Measurements from ENCODE around the gene MYO1A.
A peak's percentile ranks its signal among the peaks of the same experiment; 100 is the strongest.

The MYO1A gene

GRCh38 chr12:57012600-57013465, 37.1 kb downstream of the MYO1A start:
- no peak for DNase-seq

- DNase-seq, result no peak
Observed at GRCh38 chr12:57011438-57012424, 38.2 kb downstream of the MYO1A start.

DNA sequence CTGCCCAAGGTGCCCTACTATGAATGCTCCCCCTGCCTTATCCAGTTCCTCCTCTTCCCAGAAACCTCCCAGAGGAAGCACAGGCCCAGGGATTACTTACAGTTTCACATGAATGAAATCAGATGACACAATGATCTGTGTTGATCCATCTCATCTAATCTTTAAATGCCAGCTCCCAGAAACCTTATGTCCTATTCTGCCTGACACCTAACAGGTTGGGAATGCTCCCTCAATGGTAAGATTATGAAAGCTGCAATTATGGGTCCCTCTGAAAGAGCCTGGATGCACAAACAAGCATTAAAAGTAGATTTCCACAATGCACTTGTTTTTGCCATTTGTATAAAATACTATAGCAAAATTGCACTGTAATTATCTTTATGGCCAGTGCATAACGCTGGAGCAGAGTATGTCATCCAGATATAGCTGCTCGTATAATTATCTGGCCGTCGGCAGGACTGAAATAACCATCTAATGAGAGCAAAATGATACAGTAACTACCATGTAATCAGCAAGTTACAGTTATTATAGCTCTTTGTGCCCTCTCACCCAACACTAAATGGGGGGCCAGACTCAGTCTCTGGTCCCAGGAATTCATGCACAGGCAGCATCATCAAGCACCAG, 39.2 kb downstream of the MYO1A start:
- no peak for DNase-seq

- DNase-seq, result no peak
Observed at GRCh38 chr12:57009949-57010626, 39.8 kb downstream of the MYO1A start.

- DNase-seq, result no peak
Observed at GRCh38 chr12:57008178-57008577, 41.8 kb downstream of the MYO1A start.

- DNase-seq, result no peak
Observed at GRCh38 chr12:57006809-57007475, 43.0 kb downstream of the MYO1A start.

DNA sequence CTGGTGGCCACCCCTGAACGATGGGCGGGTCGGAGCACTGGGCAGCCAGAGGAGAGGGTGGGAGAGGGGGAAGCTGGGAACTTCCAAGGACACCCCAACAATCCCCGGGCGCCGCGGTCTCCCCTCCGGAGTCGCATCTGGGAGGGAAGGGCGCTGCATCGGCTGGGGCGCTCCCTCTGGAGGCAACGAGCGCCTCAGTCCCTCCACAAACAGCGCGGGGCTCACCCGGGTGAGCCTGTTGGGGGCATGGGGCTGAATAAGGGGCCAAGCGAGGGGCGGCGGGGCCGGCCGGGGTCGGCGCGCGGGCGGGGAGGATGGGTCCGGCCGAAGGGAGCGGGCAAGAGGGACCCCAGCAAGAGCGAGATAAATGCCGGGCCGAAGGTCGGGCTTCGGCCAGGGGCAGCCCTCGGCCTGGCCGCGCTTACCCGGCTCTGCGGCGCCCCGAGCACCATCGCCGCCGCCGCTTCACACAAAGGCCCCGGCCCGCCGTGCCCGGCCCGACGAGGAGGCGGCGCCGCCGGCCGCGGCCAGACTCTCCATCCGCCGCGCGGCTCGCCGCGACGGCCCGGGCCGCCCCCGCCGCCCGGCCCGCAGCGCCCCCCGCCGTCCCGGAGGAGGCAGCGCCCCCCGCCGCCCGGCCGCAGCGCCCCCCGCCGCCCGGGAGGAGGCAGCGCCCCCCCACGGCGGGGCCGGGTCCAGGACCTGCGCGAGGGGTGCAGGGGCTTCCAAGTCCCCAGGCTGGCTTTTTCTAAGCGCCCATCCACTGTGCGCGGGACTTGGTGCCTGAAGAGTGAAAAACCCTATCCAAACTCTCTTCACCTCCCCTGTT, 43.7 kb downstream of the MYO1A start, which contains the start of gene ZBTB39:
Gene ZBTB39 (minus strand): TSS at position 567 of the 829 bp plus-strand sequence. CDS start 1,629 bp downstream, outside the sequence.
- peak; percentile 68 for DNase-seq

DNA sequence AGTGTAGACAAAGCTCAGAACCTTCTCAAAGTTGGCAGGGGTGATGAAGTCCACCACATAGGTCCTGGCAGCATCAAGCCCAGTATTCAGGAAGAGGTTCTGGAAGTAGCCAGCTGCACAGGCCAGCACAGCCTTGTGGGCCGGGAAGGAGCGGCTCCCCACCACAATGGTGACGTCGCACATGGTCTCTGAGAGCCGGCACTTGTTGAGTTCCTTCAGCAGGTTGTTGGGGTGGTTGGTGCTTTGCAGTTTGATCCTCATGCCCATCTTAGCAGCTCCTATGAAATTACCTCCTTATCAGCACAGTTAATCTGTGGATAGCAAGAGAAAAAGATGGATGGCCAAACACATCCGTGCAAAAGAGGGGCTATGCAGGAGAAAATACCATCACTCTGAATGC, 45.3 kb downstream of the MYO1A start:
- no peak for DNase-seq

- DNase-seq, result no peak
Observed at GRCh38 chr12:57003395-57003794, 46.5 kb downstream of the MYO1A start.

DNA sequence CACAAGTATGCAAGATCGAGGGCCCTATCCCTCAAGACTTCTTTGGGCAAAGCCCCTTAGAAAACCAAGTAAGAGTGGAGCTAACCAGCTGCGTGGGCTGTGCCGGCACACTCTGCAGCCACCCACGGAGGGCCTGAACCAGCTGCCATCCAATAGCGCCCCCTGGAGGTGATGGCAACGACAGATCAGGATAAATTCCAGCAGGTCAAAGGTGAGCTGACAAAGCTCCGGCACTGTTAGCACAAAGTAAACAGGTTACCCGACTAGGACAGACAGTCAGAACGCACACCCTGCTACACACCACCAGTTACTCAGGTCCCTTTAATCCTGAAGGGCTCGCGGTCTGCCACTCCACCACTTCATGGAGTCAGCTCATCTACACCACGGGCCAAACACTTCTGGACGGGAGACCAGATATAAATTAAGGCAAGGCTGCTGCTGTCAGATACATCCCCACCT, 48.5 kb downstream of the MYO1A start:
- peak; percentile 62 for DNase-seq

DNA sequence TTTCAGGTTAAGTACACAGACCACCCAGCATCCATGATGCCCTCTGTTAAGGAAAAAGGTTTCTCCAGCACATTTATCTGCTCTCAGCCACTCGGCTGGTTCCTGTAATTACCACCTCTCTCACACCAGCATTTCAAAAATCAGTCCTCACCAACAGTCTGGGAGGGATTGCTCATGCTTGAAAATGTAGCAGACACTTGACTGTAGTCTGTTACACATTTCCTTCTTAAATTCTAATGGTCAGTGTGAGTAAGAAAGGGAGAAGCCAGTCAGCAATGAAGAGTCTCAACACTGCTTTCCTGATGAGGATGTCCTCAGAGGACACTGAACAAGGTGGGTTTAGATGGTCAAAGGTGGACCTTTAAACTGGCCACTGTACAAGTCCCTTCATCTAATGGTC, 49.5 kb downstream of the MYO1A start:
- no peak for DNase-seq

DNA sequence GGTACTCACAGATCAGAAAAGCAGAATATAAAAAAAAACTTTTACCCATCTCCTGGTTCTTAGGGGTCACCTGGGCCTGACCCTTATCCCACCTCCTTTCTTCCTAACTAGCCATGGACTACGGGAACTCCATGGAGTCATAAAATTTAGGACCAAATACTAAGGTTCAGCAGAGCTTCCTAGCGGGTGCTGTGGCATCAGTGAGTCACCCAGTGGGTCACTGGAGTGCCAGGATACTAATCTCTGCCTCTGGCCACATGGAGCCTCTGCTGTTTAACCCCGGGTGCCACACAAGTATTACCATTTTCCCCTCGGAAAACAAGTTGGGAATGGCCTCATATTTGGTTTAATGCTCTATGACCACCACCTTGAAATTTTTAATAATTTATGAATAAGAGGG, 50.5 kb downstream of the MYO1A start:
- no peak for DNase-seq

- DNase-seq, result no peak
Observed at GRCh38 chr12:56998981-56999380, 50.9 kb downstream of the MYO1A start.

GRCh38 chr12:56998316-56998715, 51.6 kb downstream of the MYO1A start:
- DNase-seq, result no peak

- DNase-seq, result no peak
Observed at GRCh38 chr12:56996793-56997545, 53.0 kb downstream of the MYO1A start.

DNA sequence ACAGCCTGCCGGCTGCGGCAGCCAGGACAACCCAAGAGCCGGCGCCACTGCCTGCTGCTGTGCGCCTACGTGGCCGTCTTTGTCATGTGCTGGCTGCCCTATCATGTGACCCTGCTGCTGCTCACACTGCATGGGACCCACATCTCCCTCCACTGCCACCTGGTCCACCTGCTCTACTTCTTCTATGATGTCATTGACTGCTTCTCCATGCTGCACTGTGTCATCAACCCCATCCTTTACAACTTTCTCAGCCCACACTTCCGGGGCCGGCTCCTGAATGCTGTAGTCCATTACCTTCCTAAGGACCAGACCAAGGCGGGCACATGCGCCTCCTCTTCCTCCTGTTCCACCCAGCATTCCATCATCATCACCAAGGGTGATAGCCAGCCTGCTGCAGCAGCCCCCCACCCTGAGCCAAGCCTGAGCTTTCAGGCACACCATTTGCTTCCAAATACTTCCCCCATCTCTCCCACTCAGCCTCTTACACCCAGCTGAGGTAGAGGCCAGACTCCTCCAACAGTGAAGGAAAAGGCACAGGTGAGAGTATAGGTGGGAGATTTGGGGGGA, 53.9 kb downstream of the MYO1A start:
- no peak for DNase-seq

DNA sequence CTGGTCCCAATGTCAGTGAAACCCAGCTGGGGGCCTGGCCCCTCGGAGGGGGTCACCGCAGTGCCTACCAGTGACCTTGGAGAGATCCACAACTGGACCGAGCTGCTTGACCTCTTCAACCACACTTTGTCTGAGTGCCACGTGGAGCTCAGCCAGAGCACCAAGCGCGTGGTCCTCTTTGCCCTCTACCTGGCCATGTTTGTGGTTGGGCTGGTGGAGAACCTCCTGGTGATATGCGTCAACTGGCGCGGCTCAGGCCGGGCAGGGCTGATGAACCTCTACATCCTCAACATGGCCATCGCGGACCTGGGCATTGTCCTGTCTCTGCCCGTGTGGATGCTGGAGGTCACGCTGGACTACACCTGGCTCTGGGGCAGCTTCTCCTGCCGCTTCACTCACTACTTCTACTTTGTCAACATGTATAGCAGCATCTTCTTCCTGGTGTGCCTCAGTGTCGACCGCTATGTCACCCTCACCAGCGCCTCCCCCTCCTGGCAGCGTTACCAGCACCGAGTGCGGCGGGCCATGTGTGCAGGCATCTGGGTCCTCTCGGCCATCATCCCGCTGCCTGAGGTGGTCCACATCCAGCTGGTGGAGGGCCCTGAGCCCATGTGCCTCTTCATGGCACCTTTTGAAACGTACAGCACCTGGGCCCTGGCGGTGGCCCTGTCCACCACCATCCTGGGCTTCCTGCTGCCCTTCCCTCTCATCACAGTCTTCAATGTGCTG, 54.6 kb downstream of the MYO1A start:
- no peak for DNase-seq

DNA sequence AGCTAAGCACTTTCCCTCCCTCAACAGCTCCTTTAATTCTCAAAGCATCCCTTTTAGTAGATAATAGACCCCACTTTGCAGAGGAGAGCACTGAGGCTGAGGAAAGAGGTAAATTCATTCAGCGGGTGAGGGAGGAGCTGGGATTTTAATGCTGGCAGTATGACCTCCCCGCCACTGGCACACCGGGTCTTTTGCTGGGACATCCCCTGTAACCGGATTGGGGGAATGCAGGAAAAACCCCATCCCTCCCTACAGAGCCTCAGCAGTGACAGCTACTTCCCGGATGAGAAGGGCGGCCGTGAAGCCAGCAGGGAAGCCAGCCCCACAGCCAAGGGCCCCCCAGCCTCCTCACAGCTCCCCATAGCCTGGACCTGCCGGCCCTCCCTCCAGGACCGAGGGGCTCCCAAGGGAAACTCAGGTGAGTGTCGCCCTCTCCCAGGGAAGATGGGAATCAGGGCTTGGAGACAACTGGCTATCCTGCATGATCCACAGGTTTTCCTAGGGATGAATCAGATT, 55.6 kb downstream of the MYO1A start:
- DNase-seq, result no peak

GRCh38 chr12:56993346-56993745, 56.6 kb downstream of the MYO1A start:
- no peak for DNase-seq

Data from CD4-positive, alpha-beta T cell treated with Interleukin-15 for 1 hour (primary cell).